ENCODE measurements around the gene GEMIN4.

DNA sequence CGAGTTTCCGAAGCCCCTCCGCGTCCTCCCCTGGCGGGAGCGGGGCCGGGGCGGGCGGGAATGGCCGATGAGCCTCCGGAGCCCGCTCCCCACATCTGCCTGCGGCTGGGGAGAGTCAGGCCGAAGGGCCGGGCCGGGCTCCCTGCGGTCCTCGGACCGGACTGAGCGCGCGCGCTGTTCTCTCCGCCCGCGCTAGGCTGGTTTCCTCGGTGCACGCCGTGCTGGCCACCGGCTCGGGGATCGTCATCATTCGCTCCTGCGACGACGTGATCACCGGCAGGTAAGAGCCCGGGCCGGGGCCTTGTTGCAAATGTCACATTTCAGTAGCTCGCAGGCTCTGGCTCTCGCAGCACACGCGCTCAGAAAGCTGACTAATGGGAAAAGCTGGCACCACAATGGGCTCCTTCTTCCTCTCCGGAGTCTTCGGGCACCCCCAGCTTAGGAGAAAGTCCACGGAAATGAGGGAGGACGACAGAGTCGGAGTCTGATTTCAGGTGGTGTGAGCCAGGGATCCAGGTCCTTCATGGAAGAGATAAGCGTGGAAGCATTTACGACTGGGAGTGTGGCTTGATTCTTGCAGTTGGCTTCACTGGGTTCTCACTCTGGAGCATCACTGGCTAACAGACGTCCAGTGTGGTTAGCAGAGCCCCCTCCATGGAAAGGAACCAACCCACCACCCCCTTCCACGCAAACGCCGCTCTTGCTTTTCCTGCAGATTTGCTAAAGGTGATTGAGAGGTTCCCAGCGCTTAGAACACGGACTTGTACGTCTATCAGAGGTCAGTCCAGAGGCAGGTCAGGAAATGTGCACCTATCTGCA, 19.0 kb downstream of the GEMIN4 start:
- TF ChIP-seq, protein P1, sequence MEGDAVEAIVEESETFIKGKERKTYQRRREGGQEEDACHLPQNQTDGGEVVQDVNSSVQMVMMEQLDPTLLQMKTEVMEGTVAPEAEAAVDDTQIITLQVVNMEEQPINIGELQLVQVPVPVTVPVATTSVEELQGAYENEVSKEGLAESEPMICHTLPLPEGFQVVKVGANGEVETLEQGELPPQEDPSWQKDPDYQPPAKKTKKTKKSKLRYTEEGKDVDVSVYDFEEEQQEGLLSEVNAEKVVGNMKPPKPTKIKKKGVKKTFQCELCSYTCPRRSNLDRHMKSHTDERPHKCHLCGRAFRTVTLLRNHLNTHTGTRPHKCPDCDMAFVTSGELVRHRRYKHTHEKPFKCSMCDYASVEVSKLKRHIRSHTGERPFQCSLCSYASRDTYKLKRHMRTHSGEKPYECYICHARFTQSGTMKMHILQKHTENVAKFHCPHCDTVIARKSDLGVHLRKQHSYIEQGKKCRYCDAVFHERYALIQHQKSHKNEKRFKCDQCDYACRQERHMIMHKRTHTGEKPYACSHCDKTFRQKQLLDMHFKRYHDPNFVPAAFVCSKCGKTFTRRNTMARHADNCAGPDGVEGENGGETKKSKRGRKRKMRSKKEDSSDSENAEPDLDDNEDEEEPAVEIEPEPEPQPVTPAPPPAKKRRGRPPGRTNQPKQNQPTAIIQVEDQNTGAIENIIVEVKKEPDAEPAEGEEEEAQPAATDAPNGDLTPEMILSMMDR (IDR thresholded peaks at IDR 0.05; ENCODE audit: low read depth, low read length, missing input control): no peak
- TF ChIP-seq EGR1 (IDR thresholded peaks at IDR 0.05; ENCODE audit: low read depth in 2 of 2): no peak
- no peak for TF ChIP-seq TAF1 (conservative IDR thresholded peaks at IDR 0.05)
- no peak for TF ChIP-seq RAD21 (IDR thresholded peaks at IDR 0.05)
- TF ChIP-seq YY1 (IDR thresholded peaks at IDR 0.05): no peak
- TF ChIP-seq, protein P2, sequence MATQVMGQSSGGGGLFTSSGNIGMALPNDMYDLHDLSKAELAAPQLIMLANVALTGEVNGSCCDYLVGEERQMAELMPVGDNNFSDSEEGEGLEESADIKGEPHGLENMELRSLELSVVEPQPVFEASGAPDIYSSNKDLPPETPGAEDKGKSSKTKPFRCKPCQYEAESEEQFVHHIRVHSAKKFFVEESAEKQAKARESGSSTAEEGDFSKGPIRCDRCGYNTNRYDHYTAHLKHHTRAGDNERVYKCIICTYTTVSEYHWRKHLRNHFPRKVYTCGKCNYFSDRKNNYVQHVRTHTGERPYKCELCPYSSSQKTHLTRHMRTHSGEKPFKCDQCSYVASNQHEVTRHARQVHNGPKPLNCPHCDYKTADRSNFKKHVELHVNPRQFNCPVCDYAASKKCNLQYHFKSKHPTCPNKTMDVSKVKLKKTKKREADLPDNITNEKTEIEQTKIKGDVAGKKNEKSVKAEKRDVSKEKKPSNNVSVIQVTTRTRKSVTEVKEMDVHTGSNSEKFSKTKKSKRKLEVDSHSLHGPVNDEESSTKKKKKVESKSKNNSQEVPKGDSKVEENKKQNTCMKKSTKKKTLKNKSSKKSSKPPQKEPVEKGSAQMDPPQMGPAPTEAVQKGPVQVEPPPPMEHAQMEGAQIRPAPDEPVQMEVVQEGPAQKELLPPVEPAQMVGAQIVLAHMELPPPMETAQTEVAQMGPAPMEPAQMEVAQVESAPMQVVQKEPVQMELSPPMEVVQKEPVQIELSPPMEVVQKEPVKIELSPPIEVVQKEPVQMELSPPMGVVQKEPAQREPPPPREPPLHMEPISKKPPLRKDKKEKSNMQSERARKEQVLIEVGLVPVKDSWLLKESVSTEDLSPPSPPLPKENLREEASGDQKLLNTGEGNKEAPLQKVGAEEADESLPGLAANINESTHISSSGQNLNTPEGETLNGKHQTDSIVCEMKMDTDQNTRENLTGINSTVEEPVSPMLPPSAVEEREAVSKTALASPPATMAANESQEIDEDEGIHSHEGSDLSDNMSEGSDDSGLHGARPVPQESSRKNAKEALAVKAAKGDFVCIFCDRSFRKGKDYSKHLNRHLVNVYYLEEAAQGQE (IDR thresholded peaks at IDR 0.05): no peak
- TF ChIP-seq GABPA (IDR thresholded peaks at IDR 0.05 in 1 of 2, conservative IDR thresholded peaks at IDR 0.05 in 1 of 2): no peak
- TF ChIP-seq, protein P3, sequence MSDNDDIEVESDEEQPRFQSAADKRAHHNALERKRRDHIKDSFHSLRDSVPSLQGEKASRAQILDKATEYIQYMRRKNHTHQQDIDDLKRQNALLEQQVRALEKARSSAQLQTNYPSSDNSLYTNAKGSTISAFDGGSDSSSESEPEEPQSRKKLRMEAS (IDR thresholded peaks at IDR 0.05): no peak
- TF ChIP-seq FOXA1 (IDR thresholded peaks at IDR 0.05): no peak
